GM12878 (cell line): ENCODE measurements around the gene ARHGEF26. TPM values are rescaled to one million over a fixed set of nuclear protein-coding genes. Genes with fewer than 3 reads are reported as not detected.

Source experiments
- ATAC-seq: fragments of 200-7000 bp; cut with Tn5 transposase; 3 replicates; pipeline ENCODE4 v1.9.1; 2020; ENCODE audit warnings: mild to moderate bottlenecking, moderate library complexity
- BruUV-seq: library from RNA; stranded (reverse); fragments of 400-500 nt; replicated peaks from 2 replicates; lab custom pipeline; 2021; lab: Mats Ljungman, UMichigan
- CTCF ChIA-PET: fragments of 300-600 bp; sonication (Branson Sonifier 250); formaldehyde crosslinking; extraction: SDS; loops from one replicate; lab custom pipeline; 2021; ENCODE audit warnings: inconsistent platforms; lab: Yijun Ruan, JAX
- POLR2A ChIA-PET: fragments of 350-600 bp; formaldehyde crosslinking; extraction: SDS; loops from one replicate; lab custom pipeline; 2021; ENCODE audit warnings: inconsistent platforms; lab: Charles Lee
- RAD21 ChIA-PET: fragments of 300-600 bp; sonication (Branson Sonifier 250); formaldehyde crosslinking; loops from one replicate; lab custom pipeline; 2023; ENCODE audit warnings: antibody characterized with exemption; ENCODE audit not compliant: unreplicated experiment; lab: Charles Lee
- SMC1A ChIA-PET: fragments of 300-600 bp; sonication (Branson Sonifier 250); formaldehyde crosslinking; loops from one replicate; lab custom pipeline; 2023; ENCODE audit not compliant: unreplicated experiment, uncharacterized antibody; lab: Charles Lee
- DNase-seq: peaks from one replicate; pipeline ENCODE4 v3.0.0-alpha.2; 2011; ENCODE audit warnings: low read depth, low spot score
- FAIRE-seq: peaks from 3 replicates; lab custom pipeline; 2011; peaks lifted over from hg19 to GRCh38; lab: Jason Lieb, UNC
- H2AFZ ChIP-seq: 2 replicates; pipeline ENCODE4 v1.6.0; 2011; ENCODE audit warnings: low read depth, low read length, control low read depth; ENCODE audit not compliant: control insufficient read depth
- H3K27ac ChIP-seq: 2 replicates; pipeline ENCODE4 v1.5.1; 2011; ENCODE audit warnings: control low read depth; ENCODE audit not compliant: control insufficient read depth, insufficient read depth
- H3K27me3 ChIP-seq, 2 experiments: replicated peaks in 1 of 2; 2 replicates each; pipeline versions ENCODE4 v1.6.0 to v1.6.1; 2011; ENCODE audit warnings: low read length in 1 of 2; ENCODE audit not compliant: control insufficient read depth in 2 of 2, insufficient read depth in 2 of 2
- H3K36me3 ChIP-seq, 2 experiments: 2 replicates each; pipeline ENCODE4 v1.5.1; 2011; ENCODE audit warnings: low read length in 1 of 2; ENCODE audit not compliant: control insufficient read depth in 2 of 2, insufficient read depth in 2 of 2
- H3K4me1 ChIP-seq: 2 replicates; pipeline ENCODE4 v1.6.1; 2011; ENCODE audit warnings: mild to moderate bottlenecking, low read length, moderate library complexity, mixed read lengths; ENCODE audit not compliant: control insufficient read depth, insufficient read depth
- H3K4me2 ChIP-seq: 2 replicates; pipeline ENCODE4 v1.6.0; 2011; ENCODE audit warnings: control low read depth; ENCODE audit not compliant: control insufficient read depth, insufficient read depth
- H3K4me3 ChIP-seq: fragments of 200-600 bp; sonication (generic); 2 replicates; pipeline ENCODE4 v1.5.1; 2016
- H3K79me2 ChIP-seq: 2 replicates; pipeline ENCODE4 v1.6.0; 2011; ENCODE audit warnings: low read length; ENCODE audit not compliant: control insufficient read depth, insufficient read depth
- H3K9ac ChIP-seq: 2 replicates; pipeline ENCODE4 v1.8.0; 2011; ENCODE audit warnings: low read length, control low read depth, mixed read lengths; ENCODE audit not compliant: control insufficient read depth, insufficient read depth
- H3K9me3 ChIP-seq: replicated peaks from 3 replicates; pipeline ENCODE4 v1.5.1; 2011; ENCODE audit warnings: mild to moderate bottlenecking, low read length; ENCODE audit not compliant: control insufficient read depth, insufficient read depth
- H4K20me1 ChIP-seq: 2 replicates; pipeline ENCODE4 v1.6.0; 2011; ENCODE audit not compliant: control insufficient read depth, insufficient read depth
- CEBPB ChIP-seq, 2 experiments: fragments of 150-350 bp in 1 of 2; IDR thresholded peaks; 2 replicates each; pipeline ENCODE4 v1.6.1; 2012 to 2014; ENCODE audit warnings: low read depth in 2 of 2, low read length in 2 of 2, borderline replicate concordance in 1 of 2, inconsistent platforms in 1 of 2
- EP300 ChIP-seq, 2 experiments: fragments of 150-350 bp in 1 of 2; IDR thresholded peaks; 2 replicates each; pipeline ENCODE4 v1.6.1; 2011 to 2012; ENCODE audit warnings: low read depth in 2 of 2, low read length in 2 of 2, borderline replicate concordance in 1 of 2, improper control_type of control experiment in 1 of 2, inconsistent platforms in 1 of 2; ENCODE audit not compliant: control insufficient read depth in 1 of 2
- EZH2 ChIP-seq: IDR thresholded peaks from 2 replicates; pipeline ENCODE4 v1.6.1; 2012; ENCODE audit warnings: low read depth, mild to moderate bottlenecking, control low read depth, inconsistent platforms, low read length, borderline replicate concordance; ENCODE audit not compliant: control insufficient read depth
- GATAD2B ChIP-seq: fragments of 450-650 bp; conservative IDR thresholded peaks from 2 replicates; pipeline ENCODE4 v1.6.1; 2017; ENCODE audit warnings: low read depth, mild to moderate bottlenecking, moderate library complexity
- HCFC1 ChIP-seq: fragments of 150-350 bp; IDR thresholded peaks from 2 replicates; pipeline ENCODE4 v1.6.1; 2014; ENCODE audit warnings: low read length
- HDAC2 ChIP-seq: fragments of 200-600 bp; sonication (generic); IDR thresholded peaks from 2 replicates; pipeline ENCODE4 v1.6.1; 2017
- KDM1A ChIP-seq: fragments of 200-600 bp; sonication (generic); IDR thresholded peaks from 2 replicates; pipeline ENCODE4 v1.6.1; 2016; ENCODE audit warnings: borderline replicate concordance
- RAD21 ChIP-seq: IDR thresholded peaks from 2 replicates; pipeline ENCODE4 v1.6.1; 2011; ENCODE audit warnings: mild to moderate bottlenecking, low read depth, low read length, moderate library complexity; ENCODE audit not compliant: insufficient read depth
- SMARCA5 ChIP-seq: fragments of 450-650 bp; IDR thresholded peaks from 2 replicates; pipeline ENCODE4 v1.6.1; 2017; ENCODE audit warnings: mild to moderate bottlenecking
- TAF1 ChIP-seq: IDR thresholded peaks from 2 replicates; pipeline ENCODE4 v1.6.1; 2011; ENCODE audit warnings: mild to moderate bottlenecking, low read depth, low read length, borderline replicate concordance
- YBX1 ChIP-seq: fragments of 450-650 bp; IDR thresholded peaks from 2 replicates; pipeline ENCODE4 v1.6.1; 2016; ENCODE audit warnings: antibody characterized with exemption
- ZNF622 ChIP-seq: fragments of 450-650 bp; IDR thresholded peaks from 2 replicates; pipeline ENCODE4 v1.6.1; 2017; ENCODE audit warnings: mild to moderate bottlenecking, inconsistent platforms
- ZSCAN29 ChIP-seq: fragments of 450-650 bp; IDR thresholded peaks from 2 replicates; pipeline ENCODE4 v1.6.1; 2017; ENCODE audit warnings: mild to moderate bottlenecking, moderate library complexity
- WGBS: methylation state at CpG from one replicate; pipeline ENCODE4 v1.1.6; 2016; ENCODE audit warnings: low lambda C conversion rate; ENCODE audit not compliant: insufficient replicate concordance, insufficient coverage; ENCODE audit errors: missing lambda C conversion rate; 5-methylcytosine and 5-hydroxymethylcytosine counted together
- in situ Hi-C: fragments of 300-500 bp; cut with MboI; formaldehyde crosslinking; loops from 9 replicates; pipeline ENCODE4 v1.14.3; 2018; ENCODE audit warnings: mixed read lengths
- intact Hi-C: fragments of 100-400 bp; cut with micrococcal nuclease; formaldehyde crosslinking; loops from one replicate; pipeline ENCODE4 v1.14.2; 2022; ENCODE audit not compliant: unreplicated experiment
- polyA plus RNA-seq, 11 experiments: library from polyadenylated mRNA; depleted of rRNA in 4 of 11; unstranded in 6 of 11; stranded (reverse) in 5 of 11; fragments of >200 nt; fragmentation: Nextera tagmentation in 4 of 11; fragmentation: Illumina TruSeq in 1 of 11; extraction: Ambion mirVana in 4 of 11; extraction: Trizol in 1 of 11; gene quantifications; 1 replicate in 1 of 11; 2 replicates in 10 of 11; pipeline versions ENCODE4 v1.2.1 to v1.2.3, GENCODE V29; 2011 to 2016; ENCODE audit warnings: inconsistent platforms in 2 of 11, missing spikeins in 2 of 11, low read depth in 1 of 11
- total RNA-seq, 4 experiments: library from RNA; depleted of rRNA in 3 of 4; stranded (reverse); fragments of >200 nt in 3 of 4; fragmentation: Illumina TruSeq in 1 of 4; extraction: Trizol in 1 of 4; gene quantifications; 2 replicates each; pipeline versions ENCODE4 v1.2.1 to v1.2.3, GENCODE V29; 2013 to 2021
- TF ChIP-seq, protein P1 (sequence below): fragments of 450-650 bp; IDR thresholded peaks from 2 replicates; pipeline ENCODE4 v1.6.1; 2018; ENCODE audit warnings: borderline replicate concordance, mild to moderate bottlenecking; ENCODE audit not compliant: partially characterized antibody
- TF ChIP-seq, protein P2 (sequence below): fragments of 450-650 bp; formaldehyde crosslinking; IDR thresholded peaks from 2 replicates; pipeline ENCODE4 v1.4.0; 2020; ENCODE audit warnings: mild to moderate bottlenecking, moderate library complexity
- TF ChIP-seq, protein P3 (sequence below): IDR thresholded peaks from 2 replicates; pipeline ENCODE4 v1.6.1; 2012; ENCODE audit warnings: mild to moderate bottlenecking, low read depth, low read length

The ARHGEF26 gene
- total and polyA plus RNA-seq, 10 of the 15 experiments (the other 5 are each of a cell fraction or from before 2014, with no cell fraction given), result 0.02 to 0.47 (median 0.05) TPM; not detected in 1

DNA sequence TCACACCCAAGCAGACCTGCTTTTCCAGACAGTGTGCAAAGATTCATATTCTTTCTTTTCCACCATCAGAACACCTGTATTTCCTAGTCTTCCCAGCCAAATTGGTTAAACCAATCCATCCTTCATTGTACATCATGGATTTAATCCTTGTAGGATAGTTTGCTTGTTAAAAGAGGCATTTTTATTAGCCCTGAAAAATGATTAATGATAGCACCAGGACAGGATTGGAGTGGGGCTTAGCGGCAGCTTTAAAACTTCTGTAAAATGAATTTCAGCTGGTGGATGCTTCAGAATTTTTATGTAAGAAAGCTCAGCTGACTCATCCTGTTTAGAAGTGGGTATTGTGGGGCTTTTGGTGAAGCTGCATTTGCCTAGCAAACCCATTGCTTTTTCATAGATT is 36.1 kb upstream of the ARHGEF26 start:
- H3K27ac ChIP-seq, result no peak overlapping the region
- intact Hi-C loops (no loop called here), in situ Hi-C loops (no loop called here)
- RAD21 ChIA-PET, result no interaction called here
- no peaks in the 10 kb centered on the region for H3K27me3 ChIP-seq
- BruUV-seq, result no TSS peak
- no peaks in the 10 kb centered on the region for H3K79me2 ChIP-seq
- H3K4me2 ChIP-seq, result no peak overlapping the region
- ATAC-seq, result no peak
- no peaks in the 10 kb centered on the region for H3K36me3 ChIP-seq
- WGBS, result 95% methylated on average over 1 of the region's 1 CpG
- no peak for FAIRE-seq
- CTCF ChIA-PET, result no interaction called here
- POLR2A ChIA-PET, result no interaction called here
- H2AFZ ChIP-seq, result no peak overlapping the region
- no peak overlapping the region for H3K9ac ChIP-seq
- no peaks in the 10 kb centered on the region for H3K9me3 ChIP-seq
- H4K20me1 ChIP-seq, result no peaks in the 10 kb centered on the region
- no peak overlapping the region for H3K4me3 ChIP-seq
- DNase-seq, result no peak
- H3K4me1 ChIP-seq, result no peaks in the 10 kb centered on the region
- SMC1A ChIA-PET, result no interaction called here
- TF ChIP-seq HDAC2, result no peak
- no peak for TF ChIP-seq HCFC1
- TF ChIP-seq ZSCAN29, result no peak
- TF ChIP-seq TAF1, result no peak
- no peak for TF ChIP-seq YBX1
- no peak for TF ChIP-seq SMARCA5
- TF ChIP-seq KDM1A, result no peak
- TF ChIP-seq ZNF622, result no peak
- TF ChIP-seq, protein P1, sequence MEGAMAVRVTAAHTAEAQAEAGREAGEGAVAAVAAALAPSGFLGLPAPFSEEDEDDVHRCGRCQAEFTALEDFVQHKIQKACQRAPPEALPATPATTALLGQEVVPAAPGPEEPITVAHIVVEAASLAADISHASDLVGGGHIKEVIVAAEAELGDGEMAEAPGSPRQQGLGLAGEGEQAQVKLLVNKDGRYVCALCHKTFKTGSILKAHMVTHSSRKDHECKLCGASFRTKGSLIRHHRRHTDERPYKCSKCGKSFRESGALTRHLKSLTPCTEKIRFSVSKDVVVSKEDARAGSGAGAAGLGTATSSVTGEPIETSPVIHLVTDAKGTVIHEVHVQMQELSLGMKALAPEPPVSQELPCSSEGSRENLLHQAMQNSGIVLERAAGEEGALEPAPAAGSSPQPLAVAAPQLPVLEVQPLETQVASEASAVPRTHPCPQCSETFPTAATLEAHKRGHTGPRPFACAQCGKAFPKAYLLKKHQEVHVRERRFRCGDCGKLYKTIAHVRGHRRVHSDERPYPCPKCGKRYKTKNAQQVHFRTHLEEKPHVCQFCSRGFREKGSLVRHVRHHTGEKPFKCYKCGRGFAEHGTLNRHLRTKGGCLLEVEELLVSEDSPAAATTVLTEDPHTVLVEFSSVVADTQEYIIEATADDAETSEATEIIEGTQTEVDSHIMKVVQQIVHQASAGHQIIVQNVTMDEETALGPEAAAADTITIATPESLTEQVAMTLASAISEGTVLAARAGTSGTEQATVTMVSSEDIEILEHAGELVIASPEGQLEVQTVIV, result no peak
- no peak for TF ChIP-seq GATAD2B
- no peak for TF ChIP-seq EZH2
- no peak for TF ChIP-seq RAD21
- TF ChIP-seq CEBPB (IDR thresholded peaks at IDR 0.05; ENCODE audit: borderline replicate concordance in 1 of 2, low read depth in 2 of 2, low read length in 2 of 2), result no peak
- TF ChIP-seq EP300 (IDR thresholded peaks at IDR 0.05; ENCODE audit: borderline replicate concordance in 1 of 2, control insufficient read depth in 1 of 2, low read depth in 2 of 2, low read length in 2 of 2), result no peak
- TF ChIP-seq, protein P2, sequence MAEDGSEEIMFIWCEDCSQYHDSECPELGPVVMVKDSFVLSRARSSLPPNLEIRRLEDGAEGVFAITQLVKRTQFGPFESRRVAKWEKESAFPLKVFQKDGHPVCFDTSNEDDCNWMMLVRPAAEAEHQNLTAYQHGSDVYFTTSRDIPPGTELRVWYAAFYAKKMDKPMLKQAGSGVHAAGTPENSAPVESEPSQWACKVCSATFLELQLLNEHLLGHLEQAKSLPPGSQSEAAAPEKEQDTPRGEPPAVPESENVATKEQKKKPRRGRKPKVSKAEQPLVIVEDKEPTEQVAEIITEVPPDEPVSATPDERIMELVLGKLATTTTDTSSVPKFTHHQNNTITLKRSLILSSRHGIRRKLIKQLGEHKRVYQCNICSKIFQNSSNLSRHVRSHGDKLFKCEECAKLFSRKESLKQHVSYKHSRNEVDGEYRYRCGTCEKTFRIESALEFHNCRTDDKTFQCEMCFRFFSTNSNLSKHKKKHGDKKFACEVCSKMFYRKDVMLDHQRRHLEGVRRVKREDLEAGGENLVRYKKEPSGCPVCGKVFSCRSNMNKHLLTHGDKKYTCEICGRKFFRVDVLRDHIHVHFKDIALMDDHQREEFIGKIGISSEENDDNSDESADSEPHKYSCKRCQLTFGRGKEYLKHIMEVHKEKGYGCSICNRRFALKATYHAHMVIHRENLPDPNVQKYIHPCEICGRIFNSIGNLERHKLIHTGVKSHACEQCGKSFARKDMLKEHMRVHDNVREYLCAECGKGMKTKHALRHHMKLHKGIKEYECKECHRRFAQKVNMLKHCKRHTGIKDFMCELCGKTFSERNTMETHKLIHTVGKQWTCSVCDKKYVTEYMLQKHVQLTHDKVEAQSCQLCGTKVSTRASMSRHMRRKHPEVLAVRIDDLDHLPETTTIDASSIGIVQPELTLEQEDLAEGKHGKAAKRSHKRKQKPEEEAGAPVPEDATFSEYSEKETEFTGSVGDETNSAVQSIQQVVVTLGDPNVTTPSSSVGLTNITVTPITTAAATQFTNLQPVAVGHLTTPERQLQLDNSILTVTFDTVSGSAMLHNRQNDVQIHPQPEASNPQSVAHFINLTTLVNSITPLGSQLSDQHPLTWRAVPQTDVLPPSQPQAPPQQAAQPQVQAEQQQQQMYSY (CRISPR knock-in tag), result no peak
- TF ChIP-seq, protein P3, sequence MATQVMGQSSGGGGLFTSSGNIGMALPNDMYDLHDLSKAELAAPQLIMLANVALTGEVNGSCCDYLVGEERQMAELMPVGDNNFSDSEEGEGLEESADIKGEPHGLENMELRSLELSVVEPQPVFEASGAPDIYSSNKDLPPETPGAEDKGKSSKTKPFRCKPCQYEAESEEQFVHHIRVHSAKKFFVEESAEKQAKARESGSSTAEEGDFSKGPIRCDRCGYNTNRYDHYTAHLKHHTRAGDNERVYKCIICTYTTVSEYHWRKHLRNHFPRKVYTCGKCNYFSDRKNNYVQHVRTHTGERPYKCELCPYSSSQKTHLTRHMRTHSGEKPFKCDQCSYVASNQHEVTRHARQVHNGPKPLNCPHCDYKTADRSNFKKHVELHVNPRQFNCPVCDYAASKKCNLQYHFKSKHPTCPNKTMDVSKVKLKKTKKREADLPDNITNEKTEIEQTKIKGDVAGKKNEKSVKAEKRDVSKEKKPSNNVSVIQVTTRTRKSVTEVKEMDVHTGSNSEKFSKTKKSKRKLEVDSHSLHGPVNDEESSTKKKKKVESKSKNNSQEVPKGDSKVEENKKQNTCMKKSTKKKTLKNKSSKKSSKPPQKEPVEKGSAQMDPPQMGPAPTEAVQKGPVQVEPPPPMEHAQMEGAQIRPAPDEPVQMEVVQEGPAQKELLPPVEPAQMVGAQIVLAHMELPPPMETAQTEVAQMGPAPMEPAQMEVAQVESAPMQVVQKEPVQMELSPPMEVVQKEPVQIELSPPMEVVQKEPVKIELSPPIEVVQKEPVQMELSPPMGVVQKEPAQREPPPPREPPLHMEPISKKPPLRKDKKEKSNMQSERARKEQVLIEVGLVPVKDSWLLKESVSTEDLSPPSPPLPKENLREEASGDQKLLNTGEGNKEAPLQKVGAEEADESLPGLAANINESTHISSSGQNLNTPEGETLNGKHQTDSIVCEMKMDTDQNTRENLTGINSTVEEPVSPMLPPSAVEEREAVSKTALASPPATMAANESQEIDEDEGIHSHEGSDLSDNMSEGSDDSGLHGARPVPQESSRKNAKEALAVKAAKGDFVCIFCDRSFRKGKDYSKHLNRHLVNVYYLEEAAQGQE, result no peak
